Activated T-cell treated with anti-CD3 and anti-CD28 coated beads, Interleukin-2, amount 50 U/mL, for 72 hours (primary cell): ENCODE results near the gene FAM171A1. TPM values are rescaled to one million over a fixed set of nuclear protein-coding genes. Genes with fewer than 3 reads are reported as not detected.
"Not testable (repeated sequence)": the region's sequence is repeated elsewhere in the genome, so short reads cannot be mapped to it uniquely, and the experiment has no call there.

ENCODE experiments used
- ATAC-seq, 2 donors: fragments of 150-1000 bp; cut with Tn5 transposase; replicated peaks in 1 of 2; 2 replicates each; pipeline ENCODE4 v1.10.0; 2021; ENCODE audit warnings: moderate library complexity in 2 of 2, mild to moderate bottlenecking in 1 of 2
- DNase-seq, 2 donors: peaks; one replicate each; pipeline ENCODE4 v3.0.0; 2021 to 2022; ENCODE audit warnings: mixed read lengths in 1 of 2
- H3K27ac Mint-ChIP-seq: one replicate; pipeline ENCODE4 v1.8.0; 2022; ENCODE audit warnings: mild to moderate bottlenecking, moderate library complexity, mixed read lengths
- H3K27me3 Mint-ChIP-seq: one replicate; pipeline ENCODE4 v1.8.0; 2022; ENCODE audit warnings: low read depth, mixed read lengths
- H3K36me3 Mint-ChIP-seq, 2 donors: one replicate each; pipeline ENCODE4 v1.8.0; 2022; ENCODE audit warnings: mixed read lengths in 2 of 2, mild to moderate bottlenecking in 1 of 2; ENCODE audit not compliant: insufficient read depth in 2 of 2
- H3K4me1 Mint-ChIP-seq: one replicate; pipeline ENCODE4 v1.8.0; 2022; ENCODE audit warnings: low read depth, mixed read lengths
- H3K4me3 Mint-ChIP-seq, 2 donors: one replicate each; pipeline ENCODE4 v1.8.0; 2022; ENCODE audit warnings: mild to moderate bottlenecking in 2 of 2, mixed read lengths in 2 of 2, moderate library complexity in 2 of 2
- H3K9me3 Mint-ChIP-seq, 2 donors: one replicate each; pipeline ENCODE4 v1.8.0; 2022; ENCODE audit warnings: mixed read lengths in 2 of 2
- total RNA-seq, 2 donors: library from RNA; stranded (reverse); gene quantifications; one replicate each; pipeline ENCODE4 v1.2.3, GENCODE V29; 2022

The FAM171A1 gene
- total RNA-seq, 2 donors from 2014 or later, result 4.2 to 6.2 TPM

DNA sequence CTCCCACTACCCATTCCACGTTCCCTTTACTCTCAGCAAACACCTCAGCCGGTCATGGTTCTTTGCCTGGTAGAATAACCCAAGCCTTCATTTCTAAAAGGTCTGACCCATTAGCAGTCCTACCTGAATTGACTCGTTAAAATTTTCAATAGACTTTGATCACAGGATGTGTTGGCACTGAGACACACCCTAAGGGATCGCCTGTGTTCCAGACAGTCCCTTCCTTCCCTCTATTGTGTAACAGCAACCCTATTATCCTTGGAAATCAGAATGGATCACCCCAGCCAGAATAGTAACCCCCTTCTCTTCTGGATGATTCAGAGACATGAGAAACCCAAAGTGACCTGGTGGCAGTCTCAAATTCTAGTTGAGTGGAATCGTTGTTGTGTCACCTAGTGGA is 20.4 kb upstream of the FAM171A1 start:
- no peak for ATAC-seq
- peaks cover 17% of the 10 kb centered on the region for H3K27me3 Mint-ChIP-seq
- H3K36me3 Mint-ChIP-seq, result no peaks in the 10 kb centered on the region
- no peak overlapping the region for H3K27ac Mint-ChIP-seq
- no peaks in the 10 kb centered on the region for H3K9me3 Mint-ChIP-seq
- no peaks in the 10 kb centered on the region for H3K4me1 Mint-ChIP-seq
- H3K4me3 Mint-ChIP-seq, result no peak overlapping the region
- no peak for DNase-seq

- not testable (repeated sequence) for H3K4me3 Mint-ChIP-seq, H3K36me3 Mint-ChIP-seq, H3K4me1 Mint-ChIP-seq, ATAC-seq, H3K9me3 Mint-ChIP-seq, DNase-seq, H3K27ac Mint-ChIP-seq
- peaks cover 29% of the 10 kb centered on the region for H3K27me3 Mint-ChIP-seq
Observed at GRCh38 chr10:15388172-15388571, 17.1 kb upstream of the FAM171A1 start.

DNA sequence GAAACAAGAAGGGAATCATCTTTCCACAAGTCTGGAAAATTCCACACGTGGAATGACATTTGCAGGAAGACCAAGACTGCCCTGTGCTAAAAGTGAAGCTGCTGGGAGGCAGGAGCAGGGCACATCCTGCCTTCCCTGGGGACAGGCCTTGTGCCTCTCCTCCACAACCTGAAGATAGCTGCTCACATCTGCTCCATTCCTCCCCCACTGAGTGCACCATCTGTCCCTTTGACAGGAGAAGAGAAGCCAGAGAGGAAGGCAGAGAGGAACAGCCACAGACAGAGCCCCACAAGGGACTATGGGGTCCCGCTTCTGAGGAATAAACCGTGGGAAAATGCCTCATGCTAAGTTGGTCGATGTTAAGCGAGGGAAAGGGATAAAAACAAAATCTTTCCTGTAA is 15.9 kb upstream of the FAM171A1 start:
- no peaks in the 10 kb centered on the region for H3K4me1 Mint-ChIP-seq
- no peaks in the 10 kb centered on the region for H3K9me3 Mint-ChIP-seq
- no peak for DNase-seq
- H3K27ac Mint-ChIP-seq, result no peak overlapping the region
- peaks cover 37% of the 10 kb centered on the region for H3K27me3 Mint-ChIP-seq
- no peak for ATAC-seq
- H3K4me3 Mint-ChIP-seq, result no peak overlapping the region
- peaks cover 0 to 2% of the 10 kb centered on the region in 2 donors for H3K36me3 Mint-ChIP-seq

- Mint-ChIP-seq H3K27me3 (peaks cover 41% of the 10 kb centered on the region), H3K4me3 (no peak overlapping the region), H3K27ac (no peak overlapping the region), H3K9me3 (no peaks in the 10 kb centered on the region), H3K36me3 (peaks cover 0 to 2% of the 10 kb centered on the region in 2 donors), H3K4me1 (no peaks in the 10 kb centered on the region)
- DNase-seq, result no peak
- no peak for ATAC-seq
Observed at GRCh38 chr10:15385552-15386455, 14.7 kb upstream of the FAM171A1 start.

GRCh38 chr10:15381420-15381819 is 10.3 kb upstream of the FAM171A1 start:
- Mint-ChIP-seq H3K9me3 (no peaks in the 10 kb centered on the region), H3K36me3 (peaks cover 0 to 2% of the 10 kb centered on the region in 2 donors), H3K4me3 (no peak overlapping the region), H3K27me3 (peaks cover 39% of the 10 kb centered on the region), H3K27ac (no peak overlapping the region), H3K4me1 (no peaks in the 10 kb centered on the region)
- ATAC-seq (no peak), DNase-seq (no peak)

DNA sequence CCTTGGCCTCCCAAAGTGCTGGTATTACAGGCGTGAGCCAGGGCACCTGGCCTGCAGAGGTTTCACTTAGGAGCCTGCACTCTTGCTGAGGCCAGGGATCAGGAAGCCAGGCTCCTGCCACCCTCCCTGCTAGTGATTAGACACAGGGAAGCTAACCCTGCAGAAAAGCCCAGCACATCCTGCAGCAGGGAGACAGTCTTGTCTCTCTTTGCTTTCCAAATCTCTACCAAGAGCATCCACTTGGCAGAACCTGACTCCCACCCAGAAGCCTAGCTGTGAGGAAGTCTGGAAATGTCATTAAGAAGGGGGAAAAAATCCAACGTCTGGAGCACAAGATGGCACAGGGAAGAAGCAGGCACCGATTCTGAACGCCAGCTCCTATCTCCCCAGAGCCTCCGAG is 8.0 kb upstream of the FAM171A1 start:
- Mint-ChIP-seq H3K27ac (no peak overlapping the region), H3K9me3 (no peaks in the 10 kb centered on the region), H3K4me1 (peaks cover 6% of the 10 kb centered on the region), H3K27me3 (peaks cover 33% of the 10 kb centered on the region), H3K4me3 (no peak overlapping the region), H3K36me3 (no peaks in the 10 kb centered on the region)
- no peak for ATAC-seq
- DNase-seq, result no peak

GRCh38 chr10:15378569-15378968 is 7.5 kb upstream of the FAM171A1 start:
- DNase-seq (no peak), ATAC-seq (no peak)
- Mint-ChIP-seq H3K4me3 (no peak overlapping the region), H3K27ac (no peak overlapping the region), H3K27me3 (peaks cover 33% of the 10 kb centered on the region), H3K9me3 (no peaks in the 10 kb centered on the region), H3K36me3 (no peaks in the 10 kb centered on the region), H3K4me1 (peaks cover 6% of the 10 kb centered on the region)

DNA sequence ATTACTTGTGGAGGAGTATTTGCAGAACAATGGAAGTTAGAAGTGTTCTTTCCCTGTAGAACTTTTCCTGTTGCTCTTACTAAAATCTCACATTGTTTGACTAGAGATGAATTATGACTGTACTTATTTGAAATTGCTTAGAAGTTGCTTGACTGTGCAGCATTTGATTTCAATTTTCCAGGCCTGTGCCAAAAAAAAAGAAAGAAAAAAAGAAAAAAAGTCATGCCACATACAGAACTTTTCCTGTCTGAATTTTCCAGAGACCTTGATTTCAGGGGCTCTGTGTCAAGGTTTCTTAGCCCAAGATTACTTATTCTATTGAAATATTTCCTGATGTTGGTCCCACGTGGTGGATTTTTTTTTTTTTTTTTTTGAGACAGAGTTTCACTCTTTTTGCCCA is 3.5 kb upstream of the FAM171A1 start:
- peaks cover 35% of the 10 kb centered on the region for H3K27me3 Mint-ChIP-seq
- no peaks in the 10 kb centered on the region for H3K9me3 Mint-ChIP-seq
- H3K4me3 Mint-ChIP-seq, result no peak overlapping the region
- H3K36me3 Mint-ChIP-seq, result no peaks in the 10 kb centered on the region
- no peak for DNase-seq
- H3K4me1 Mint-ChIP-seq, result peaks cover 11% of the 10 kb centered on the region
- no peak overlapping the region for H3K27ac Mint-ChIP-seq
- no peak for ATAC-seq

- Mint-ChIP-seq H3K4me3 (no peak overlapping the region), H3K27ac (no peak overlapping the region), H3K36me3 (no peaks in the 10 kb centered on the region), H3K9me3 (no peaks in the 10 kb centered on the region), H3K27me3 (peaks cover 39% of the 10 kb centered on the region), H3K4me1 (peaks cover 15% of the 10 kb centered on the region)
- ATAC-seq (no peak), DNase-seq (no peak)
Observed at GRCh38 chr10:15374156-15374555, 3.1 kb upstream of the FAM171A1 start.

GRCh38 chr10:15373199-15373598 is 2.1 kb upstream of the FAM171A1 start:
- Mint-ChIP-seq H3K27ac (no peak overlapping the region), H3K36me3 (no peaks in the 10 kb centered on the region), H3K4me3 (no peak overlapping the region), H3K4me1 (peaks cover 15% of the 10 kb centered on the region), H3K9me3 (no peaks in the 10 kb centered on the region), H3K27me3 (peaks cover 49% of the 10 kb centered on the region)
- DNase-seq (no peak), ATAC-seq (no peak)

DNA sequence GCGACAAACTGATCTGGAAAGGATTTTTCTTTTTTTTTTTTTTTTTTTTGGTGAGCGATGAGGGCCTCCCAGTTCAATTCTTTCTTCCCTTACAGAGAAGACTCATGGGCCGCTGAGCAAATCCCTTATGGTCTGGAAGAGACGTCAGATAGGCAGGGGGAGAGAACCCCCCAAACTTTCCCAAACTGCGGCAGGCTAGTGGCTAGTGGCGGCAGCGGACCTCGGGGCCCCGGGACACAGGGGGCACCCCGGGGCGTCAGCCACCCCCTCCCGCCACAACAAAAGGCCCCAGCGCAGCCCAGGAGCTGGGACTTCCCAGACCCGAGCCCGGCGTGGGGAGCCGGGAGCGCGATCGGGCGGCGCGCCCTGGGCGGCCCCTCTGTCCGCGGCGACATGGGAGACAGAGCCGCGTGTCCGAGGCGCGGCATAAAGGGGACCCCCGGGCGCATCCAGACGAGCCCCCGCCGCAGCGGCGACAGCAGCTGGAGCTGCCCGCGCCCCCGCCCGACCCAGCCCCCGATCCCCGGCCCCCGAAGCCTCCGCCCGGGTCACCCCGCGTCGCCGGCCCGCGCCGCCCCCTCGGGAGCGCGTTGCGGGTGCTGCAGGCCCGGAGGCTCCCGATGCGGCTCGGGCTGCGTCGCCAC is 755 bp downstream of the FAM171A1 start:
- H3K27me3 Mint-ChIP-seq, result peaks cover 42% of the 10 kb centered on the region
- H3K27ac Mint-ChIP-seq, result peak overlapping the region; percentile 79
- peak overlapping the region; percentile 84 to 86 for H3K4me3 Mint-ChIP-seq
- H3K4me1 Mint-ChIP-seq, result peaks cover 13% of the 10 kb centered on the region
- DNase-seq (peak; percentile 29 to 45), ATAC-seq (peak; percentile 20 to 45)
- no peaks in the 10 kb centered on the region for H3K36me3 Mint-ChIP-seq
- H3K9me3 Mint-ChIP-seq, result no peaks in the 10 kb centered on the region

DNA sequence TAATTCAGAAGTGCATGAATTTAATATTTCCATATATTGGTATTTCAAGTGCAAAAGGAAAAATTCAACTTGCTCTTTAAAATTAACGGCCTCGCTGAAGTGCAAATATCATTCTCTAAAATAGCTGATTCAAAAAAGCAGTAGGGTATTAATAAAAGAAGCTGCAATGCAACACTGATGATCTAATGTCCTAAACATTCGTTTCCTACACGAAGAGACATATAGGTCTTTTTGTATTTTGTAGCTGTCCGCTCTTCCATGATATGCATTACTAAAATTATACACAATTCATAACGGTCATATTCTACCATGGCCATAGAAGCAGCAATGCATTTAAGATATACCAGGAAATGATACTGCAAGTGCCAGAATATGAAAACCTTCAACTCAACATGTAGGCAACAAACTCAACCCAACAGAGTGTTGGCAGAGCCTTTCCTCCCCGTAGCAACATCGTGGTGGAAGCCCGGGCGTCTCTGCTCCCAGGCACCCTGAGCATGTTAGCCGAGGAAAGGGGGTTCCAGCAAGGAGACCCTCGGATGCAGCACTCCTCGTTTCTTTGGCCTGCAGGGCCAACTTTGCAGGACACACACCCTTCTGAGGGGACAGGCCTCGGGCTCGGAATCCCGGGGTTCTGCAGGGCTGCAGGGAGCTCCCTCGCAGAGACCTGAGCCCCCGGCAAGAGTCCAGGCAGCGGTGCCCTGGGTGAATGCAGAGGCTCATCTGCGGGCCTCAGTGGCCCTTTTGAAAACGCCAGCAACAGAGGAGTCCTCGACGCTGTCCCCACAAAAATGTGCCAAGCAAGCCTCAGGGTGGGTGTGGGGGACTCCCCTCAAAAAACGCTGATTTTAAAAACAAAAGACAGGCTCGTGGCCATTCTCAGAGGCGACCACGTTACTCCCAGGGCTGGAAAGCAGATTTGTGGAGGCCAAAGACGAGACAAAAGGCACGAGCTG is 1.6 kb downstream of the FAM171A1 start:
- peaks cover 9% of the 10 kb centered on the region for H3K4me1 Mint-ChIP-seq
- ATAC-seq (no peak), DNase-seq (no peak)
- peak overlapping the region; percentile 84 to 86 for H3K4me3 Mint-ChIP-seq
- peak overlapping the region; percentile 79 for H3K27ac Mint-ChIP-seq
- H3K9me3 Mint-ChIP-seq, result no peaks in the 10 kb centered on the region
- no peaks in the 10 kb centered on the region for H3K36me3 Mint-ChIP-seq
- peaks cover 39% of the 10 kb centered on the region for H3K27me3 Mint-ChIP-seq
